Muscle layer of duodenum (tissue), 2 donors: ENCODE measurements around the gene HBD.

Experiments used
- H3K27ac ChIP-seq: one replicate; pipeline ENCODE4 v1.7.0; 2013; ENCODE audit warnings: mild to moderate bottlenecking, low read length
- H3K27me3 ChIP-seq: one replicate; pipeline ENCODE4 v1.7.0; 2013; ENCODE audit warnings: low read depth, mild to moderate bottlenecking, control low read depth, low read length
- H3K36me3 ChIP-seq, 2 donors: one replicate each; pipeline ENCODE4 v1.7.0; 2013; ENCODE audit warnings: low read length in 2 of 2, control low read depth in 1 of 2, mild to moderate bottlenecking in 1 of 2; ENCODE audit not compliant: insufficient read depth in 2 of 2, control insufficient read depth in 1 of 2
- H3K4me1 ChIP-seq, 2 donors: one replicate each; pipeline ENCODE4 v1.7.0; 2013; ENCODE audit warnings: low read length in 2 of 2, mild to moderate bottlenecking in 2 of 2, control low read depth in 1 of 2, moderate library complexity in 1 of 2; ENCODE audit not compliant: insufficient read depth in 2 of 2, control insufficient read depth in 1 of 2
- H3K4me3 ChIP-seq, 2 donors: one replicate each; pipeline ENCODE4 v1.7.0; 2013; ENCODE audit warnings: low read length in 2 of 2, low read depth in 1 of 2, mild to moderate bottlenecking in 1 of 2
- H3K9me3 ChIP-seq, 2 donors: one replicate each; pipeline ENCODE4 v1.7.0; 2013; ENCODE audit warnings: low read length in 2 of 2, control low read depth in 1 of 2, mild to moderate bottlenecking in 1 of 2; ENCODE audit not compliant: control insufficient read depth in 1 of 2
- donor health status: healthy.

Gene HBD

GRCh38 chr11:5204787-5205186, 29.5 kb downstream of the HBD start:
- Histone ChIP-seq H3K36me3 (no peaks in the 10 kb centered on the region), H3K4me1 (no peaks in the 10 kb centered on the region), H3K27me3 (no peaks in the 10 kb centered on the region), H3K4me3 (no peak overlapping the region), H3K27ac (no peak overlapping the region), H3K9me3 (no peaks in the 10 kb centered on the region)

DNA sequence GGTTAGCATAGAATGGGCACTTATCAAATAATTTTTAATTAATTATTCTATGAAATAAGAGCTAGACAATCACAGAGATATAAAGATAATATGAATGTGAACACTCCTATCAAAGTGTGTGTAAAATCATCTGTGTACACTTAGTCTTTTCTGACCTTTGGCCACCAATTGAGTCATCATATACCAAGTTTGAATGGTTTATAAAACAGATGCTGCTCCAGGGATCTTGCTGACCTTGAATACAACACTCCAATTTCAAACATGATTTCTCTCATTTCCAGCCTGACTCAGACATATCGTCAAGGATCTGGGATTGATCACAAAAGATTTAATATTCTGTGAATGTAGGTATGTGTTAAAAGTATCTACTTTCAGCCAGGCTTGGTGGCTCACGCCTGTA, 30.9 kb downstream of the HBD start:
- Histone ChIP-seq H3K9me3 (no peaks in the 10 kb centered on the region), H3K4me1 (no peaks in the 10 kb centered on the region), H3K4me3 (no peak overlapping the region), H3K27ac (no peak overlapping the region), H3K36me3 (no peaks in the 10 kb centered on the region), H3K27me3 (no peaks in the 10 kb centered on the region)

DNA sequence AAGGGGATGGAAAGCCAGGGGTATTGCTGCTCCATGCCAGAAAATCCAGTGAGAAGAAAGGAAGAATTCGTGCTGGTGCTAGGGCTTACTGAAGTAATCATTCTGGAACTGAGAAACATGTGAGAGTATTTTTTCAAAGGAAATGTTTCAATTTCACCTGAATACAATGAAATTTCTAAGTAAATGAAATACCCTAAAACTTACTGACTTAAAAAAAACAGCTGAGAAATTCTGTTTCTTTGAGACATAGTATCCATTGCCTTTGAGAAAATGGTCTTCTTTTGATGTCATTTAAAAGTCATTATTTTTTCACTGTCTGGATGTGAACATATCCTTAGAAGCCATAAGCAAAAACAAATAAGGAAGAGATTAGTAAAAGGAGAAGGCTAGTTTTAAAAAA, 33.7 kb downstream of the HBD start, which contains the start of gene OR51V1:
OR51V1 (minus strand) TSS at position 101 of the 400 bp plus-strand sequence; CDS start at position 101, 0 bp downstream.
- Histone ChIP-seq H3K4me1 (no peaks in the 10 kb centered on the region), H3K4me3 (no peak within 1 kb of the TSS), H3K9me3 (no peaks in the 10 kb centered on the region), H3K27me3 (no peaks in the 10 kb centered on the region), H3K36me3 (no peaks in the 10 kb centered on the region), H3K27ac (no peak within 1 kb of the TSS)

- H3K27me3 ChIP-seq: no peaks in the 10 kb centered on the region
- H3K4me3 ChIP-seq: no peak overlapping the region
- H3K36me3 ChIP-seq: no peaks in the 10 kb centered on the region
- no peak overlapping the region for H3K27ac ChIP-seq
- H3K4me1 ChIP-seq: no peaks in the 10 kb centered on the region
- no peaks in the 10 kb centered on the region for H3K9me3 ChIP-seq
These were observed 36.0 kb downstream of the HBD start for GRCh38 chr11:5198285-5198684.

GRCh38 chr11:5197536-5197935, 36.7 kb downstream of the HBD start:
- Histone ChIP-seq H3K4me1 (no peaks in the 10 kb centered on the region), H3K36me3 (no peaks in the 10 kb centered on the region), H3K9me3 (no peaks in the 10 kb centered on the region), H3K27me3 (no peaks in the 10 kb centered on the region), H3K4me3 (no peak overlapping the region), H3K27ac (no peak overlapping the region)

DNA sequence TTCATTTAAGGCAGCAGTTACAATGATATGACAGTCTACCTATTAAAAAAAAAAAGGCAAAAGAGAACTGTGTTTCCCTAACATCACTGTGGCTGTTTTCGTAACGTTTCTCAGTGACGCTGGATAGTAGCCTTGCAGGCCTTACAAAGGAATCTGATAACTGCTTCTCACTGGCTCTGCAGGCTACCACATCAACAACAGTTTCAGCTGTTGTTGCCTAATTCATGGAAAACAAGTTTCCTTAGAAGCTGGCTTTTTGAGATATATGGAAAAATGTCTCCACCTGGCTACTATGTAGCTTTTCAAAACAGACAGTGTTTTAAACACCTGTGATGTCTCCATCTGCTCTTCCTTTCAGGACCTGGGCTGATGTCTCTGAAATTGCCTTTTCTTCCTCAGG, 37.6 kb downstream of the HBD start:
- Histone ChIP-seq H3K36me3 (no peaks in the 10 kb centered on the region), H3K27me3 (no peaks in the 10 kb centered on the region), H3K4me1 (no peaks in the 10 kb centered on the region), H3K27ac (no peak overlapping the region), H3K4me3 (no peak overlapping the region), H3K9me3 (no peaks in the 10 kb centered on the region)

DNA sequence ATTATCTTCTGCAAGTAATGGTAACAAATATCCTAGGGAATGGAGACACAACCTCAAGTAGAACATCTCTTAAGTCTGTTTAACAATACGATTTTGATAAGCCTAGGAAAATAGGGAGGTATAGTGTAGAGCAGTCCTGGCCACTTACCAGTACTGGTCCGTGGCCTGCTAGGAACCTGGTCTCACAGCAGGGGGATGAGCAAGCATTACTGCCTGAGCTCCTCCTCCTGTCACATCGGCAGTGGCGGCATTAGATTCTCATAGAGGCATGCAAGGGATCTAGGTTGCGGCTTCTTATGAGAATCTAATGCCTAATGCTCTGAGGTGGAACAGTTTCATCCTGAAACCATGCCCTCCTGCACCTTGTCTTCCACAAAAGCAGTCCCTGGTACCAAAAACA, 38.2 kb downstream of the HBD start:
- Histone ChIP-seq H3K27ac (no peak overlapping the region), H3K36me3 (no peaks in the 10 kb centered on the region), H3K9me3 (no peaks in the 10 kb centered on the region), H3K4me3 (no peak overlapping the region), H3K4me1 (no peaks in the 10 kb centered on the region), H3K27me3 (no peaks in the 10 kb centered on the region)

GRCh38 chr11:5192738-5193137, 41.5 kb downstream of the HBD start:
- H3K27me3 ChIP-seq: no peaks in the 10 kb centered on the region
- no peaks in the 10 kb centered on the region for H3K4me1 ChIP-seq
- peaks cover 0 to 4% of the 10 kb centered on the region in 2 donors for H3K9me3 ChIP-seq
- H3K27ac ChIP-seq: no peak overlapping the region
- H3K36me3 ChIP-seq: no peaks in the 10 kb centered on the region
- no peak overlapping the region for H3K4me3 ChIP-seq

DNA sequence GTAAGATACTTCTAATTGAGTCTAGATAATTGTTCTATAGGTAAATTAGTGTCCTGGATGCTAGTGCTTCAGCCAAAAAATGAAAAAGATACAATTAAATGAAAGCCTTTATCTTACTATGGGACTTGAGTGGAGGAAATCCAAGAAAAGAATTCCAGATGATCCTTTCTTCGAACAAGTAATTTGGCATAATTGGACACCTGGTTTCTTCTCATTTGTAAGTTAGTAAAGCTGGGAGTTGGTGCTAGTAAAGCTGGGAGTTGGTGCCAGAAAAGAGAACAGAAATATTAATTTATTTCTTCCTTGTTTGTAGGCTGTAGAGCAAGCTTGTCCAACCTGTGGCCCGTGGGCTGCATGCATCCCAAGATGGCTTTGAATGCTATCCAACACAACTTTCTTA, 46.1 kb downstream of the HBD start:
- Histone ChIP-seq H3K9me3 (peaks cover 0 to 4% of the 10 kb centered on the region in 2 donors), H3K4me3 (no peak overlapping the region), H3K27me3 (no peaks in the 10 kb centered on the region), H3K4me1 (no peaks in the 10 kb centered on the region), H3K27ac (no peak overlapping the region), H3K36me3 (no peaks in the 10 kb centered on the region)
